Measurements from ENCODE around the gene LGMN.

Gene LGMN

GRCh38 chr14:92685784-92686355 is 62.6 kb downstream of the LGMN start:
- TF ChIP-seq REST (IDR thresholded peaks at IDR 0.05; ENCODE audit: insufficient read depth in 1 of 2, low read depth in 2 of 2, low read length in 2 of 2): no peak
- no peak for TF ChIP-seq TAF1 (IDR thresholded peaks at IDR 0.05; ENCODE audit: borderline replicate concordance, insufficient read depth, low read length)
- no peak for TF ChIP-seq SIN3A (IDR thresholded peaks at IDR 0.05; ENCODE audit: borderline replicate concordance, insufficient read depth, low read length)
- TF ChIP-seq POLR2AphosphoS5 (IDR thresholded peaks at IDR 0.05; ENCODE audit: low read depth, low read length): no peak
- no peak for TF ChIP-seq FOXP2 (optimal IDR thresholded peaks at IDR 0.05; ENCODE audit: borderline replicate concordance, extremely low read depth, extremely low read length, insufficient read depth)

- TF ChIP-seq SIN3A (IDR thresholded peaks at IDR 0.05; ENCODE audit: borderline replicate concordance, insufficient read depth, low read length) (no peak), FOXP2 (optimal IDR thresholded peaks at IDR 0.05; ENCODE audit: borderline replicate concordance, extremely low read depth, extremely low read length, insufficient read depth) (no peak), REST (IDR thresholded peaks at IDR 0.05; ENCODE audit: insufficient read depth in 1 of 2, low read depth in 2 of 2, low read length in 2 of 2) (no peak), TAF1 (IDR thresholded peaks at IDR 0.05; ENCODE audit: borderline replicate concordance, insufficient read depth, low read length) (no peak), POLR2AphosphoS5 (IDR thresholded peaks at IDR 0.05; ENCODE audit: low read depth, low read length) (no peak)
These were observed 63.4 kb downstream of the LGMN start for GRCh38 chr14:92684801-92685560.

- TF ChIP-seq FOXP2 (optimal IDR thresholded peaks at IDR 0.05; ENCODE audit: borderline replicate concordance, extremely low read depth, extremely low read length, insufficient read depth) (no peak), SIN3A (IDR thresholded peaks at IDR 0.05; ENCODE audit: borderline replicate concordance, insufficient read depth, low read length) (no peak), REST (IDR thresholded peaks at IDR 0.05; ENCODE audit: insufficient read depth in 1 of 2, low read depth in 2 of 2, low read length in 2 of 2) (no peak), POLR2AphosphoS5 (IDR thresholded peaks at IDR 0.05; ENCODE audit: low read depth, low read length) (no peak), TAF1 (IDR thresholded peaks at IDR 0.05; ENCODE audit: borderline replicate concordance, insufficient read depth, low read length) (no peak)
These were observed 65.4 kb downstream of the LGMN start for GRCh38 chr14:92683041-92683440.

GRCh38 chr14:92680781-92681650 is 67.4 kb downstream of the LGMN start:
- TF ChIP-seq TAF1 (IDR thresholded peaks at IDR 0.05; ENCODE audit: borderline replicate concordance, insufficient read depth, low read length) (no peak), SIN3A (IDR thresholded peaks at IDR 0.05; ENCODE audit: borderline replicate concordance, insufficient read depth, low read length) (no peak), FOXP2 (optimal IDR thresholded peaks at IDR 0.05; ENCODE audit: borderline replicate concordance, extremely low read depth, extremely low read length, insufficient read depth) (no peak), POLR2AphosphoS5 (IDR thresholded peaks at IDR 0.05; ENCODE audit: low read depth, low read length) (no peak), REST (IDR thresholded peaks at IDR 0.05; ENCODE audit: insufficient read depth in 1 of 2, low read depth in 2 of 2, low read length in 2 of 2) (no peak)

All from PFSK-1 (cell line).